Measurements from ENCODE around the gene LILRA6. TPM values are rescaled to one million over a fixed set of nuclear protein-coding genes. Genes with fewer than 3 reads are reported as not detected.
"Not testable (repeated sequence)": the region's sequence is repeated elsewhere in the genome, so short reads cannot be mapped to it uniquely, and the experiment has no call there.

Gene LILRA6
- total RNA-seq (2021) (not detected in 2 replicates), Bru-seq, nascent RNA (not detected), BruChase-seq, experiment 1, labeled RNA remaining after a 2-hour chase (not detected), BruChase-seq, experiment 2, labeled RNA remaining after a 6-hour chase (not detected)
- long read RNA-seq: 0 reads

- BruUV-seq (replicated peaks); H3F3A ChIP-seq (ENCODE audit: insufficient read depth, low read depth); CTCF ChIA-PET; H3K4me1 ChIP-seq (replicated peaks; ENCODE audit: insufficient read depth); H3K79me2 ChIP-seq (ENCODE audit: low read depth); intact Hi-C loops (cut with micrococcal nuclease; ENCODE audit: unreplicated experiment); DNase-seq; H3K4me3 ChIP-seq; POLR2A ChIA-PET (ENCODE audit: unreplicated experiment); H3K9me2 ChIP-seq (ENCODE audit: insufficient read depth); H4K20me1 ChIP-seq (ENCODE audit: insufficient read depth); H2AFZ ChIP-seq; H3K27ac ChIP-seq; H3K36me3 ChIP-seq (ENCODE audit: low read depth); H3K9me3 ChIP-seq (ENCODE audit: insufficient read depth, low read depth); H3K4me2 ChIP-seq: not testable (repeated sequence)
- peaks cover 83% of the 10 kb centered on the region for H3K27me3 ChIP-seq (ENCODE audit: insufficient read depth, low read depth)
Measured at GRCh38 chr19:54242646-54243045, at the start of gene LILRA6. Gene LILRA6 (minus strand): TSS chr19:54242790.

- peaks cover 94% of the 10 kb centered on the region for H3K27me3 ChIP-seq (ENCODE audit: insufficient read depth, low read depth)
- H3K79me2 ChIP-seq (ENCODE audit: low read depth); H2AFZ ChIP-seq; DNase-seq; H3K36me3 ChIP-seq (ENCODE audit: low read depth); H3K4me2 ChIP-seq; CTCF ChIA-PET; BruUV-seq (replicated peaks); H3F3A ChIP-seq (ENCODE audit: insufficient read depth, low read depth); H3K4me1 ChIP-seq (replicated peaks; ENCODE audit: insufficient read depth); H4K20me1 ChIP-seq (ENCODE audit: insufficient read depth); intact Hi-C loops (cut with micrococcal nuclease; ENCODE audit: unreplicated experiment); H3K9me2 ChIP-seq (ENCODE audit: insufficient read depth); H3K27ac ChIP-seq; H3K4me3 ChIP-seq; H3K9me3 ChIP-seq (ENCODE audit: insufficient read depth, low read depth); POLR2A ChIA-PET (ENCODE audit: unreplicated experiment): not testable (repeated sequence)
Measured at GRCh38 chr19:54289160-54289559, 46.6 kb upstream of the LILRA6 start.

- no TSS peak for BruUV-seq (replicated peaks)
- DNase-seq: no peak
- H3K9me3 ChIP-seq (ENCODE audit: insufficient read depth, low read depth): no peaks in the 10 kb centered on the region
- H3K4me2 ChIP-seq: no peak overlapping the region
- H3K79me2 ChIP-seq (ENCODE audit: low read depth): no peaks in the 10 kb centered on the region
- H2AFZ ChIP-seq: no peak overlapping the region
- no peak overlapping the region for H3K27ac ChIP-seq
- no peak for TF ChIP-seq EZH2 (IDR thresholded peaks at IDR 0.05; ENCODE audit: low read depth)
- TF ChIP-seq, protein P1, sequence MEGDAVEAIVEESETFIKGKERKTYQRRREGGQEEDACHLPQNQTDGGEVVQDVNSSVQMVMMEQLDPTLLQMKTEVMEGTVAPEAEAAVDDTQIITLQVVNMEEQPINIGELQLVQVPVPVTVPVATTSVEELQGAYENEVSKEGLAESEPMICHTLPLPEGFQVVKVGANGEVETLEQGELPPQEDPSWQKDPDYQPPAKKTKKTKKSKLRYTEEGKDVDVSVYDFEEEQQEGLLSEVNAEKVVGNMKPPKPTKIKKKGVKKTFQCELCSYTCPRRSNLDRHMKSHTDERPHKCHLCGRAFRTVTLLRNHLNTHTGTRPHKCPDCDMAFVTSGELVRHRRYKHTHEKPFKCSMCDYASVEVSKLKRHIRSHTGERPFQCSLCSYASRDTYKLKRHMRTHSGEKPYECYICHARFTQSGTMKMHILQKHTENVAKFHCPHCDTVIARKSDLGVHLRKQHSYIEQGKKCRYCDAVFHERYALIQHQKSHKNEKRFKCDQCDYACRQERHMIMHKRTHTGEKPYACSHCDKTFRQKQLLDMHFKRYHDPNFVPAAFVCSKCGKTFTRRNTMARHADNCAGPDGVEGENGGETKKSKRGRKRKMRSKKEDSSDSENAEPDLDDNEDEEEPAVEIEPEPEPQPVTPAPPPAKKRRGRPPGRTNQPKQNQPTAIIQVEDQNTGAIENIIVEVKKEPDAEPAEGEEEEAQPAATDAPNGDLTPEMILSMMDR (conservative IDR thresholded peaks at IDR 0.05): no peak
- no peaks in the 10 kb centered on the region for H3F3A ChIP-seq (ENCODE audit: insufficient read depth, low read depth)
- ChIA-PET CTCF (no interaction called here), POLR2A (ENCODE audit: unreplicated experiment) (interaction anchor here (0.9 kb wide), 1 partner anchor 480 kb away, joined by 4 read pairs; no protein-coding TSS in a partner anchor)
- intact Hi-C loops (cut with micrococcal nuclease; ENCODE audit: unreplicated experiment): no loop called here
- H3K4me3 ChIP-seq: no peak overlapping the region
- no peaks in the 10 kb centered on the region for H4K20me1 ChIP-seq (ENCODE audit: insufficient read depth)
- H3K27me3 ChIP-seq (ENCODE audit: insufficient read depth, low read depth): peaks cover 95% of the 10 kb centered on the region
- H3K36me3 ChIP-seq (ENCODE audit: low read depth): no peaks in the 10 kb centered on the region
- no peaks in the 10 kb centered on the region for H3K9me2 ChIP-seq (ENCODE audit: insufficient read depth)
- no peaks in the 10 kb centered on the region for H3K4me1 ChIP-seq (replicated peaks; ENCODE audit: insufficient read depth)
Measured at GRCh38 chr19:54287456-54287855, 44.9 kb upstream of the LILRA6 start.

DNA sequence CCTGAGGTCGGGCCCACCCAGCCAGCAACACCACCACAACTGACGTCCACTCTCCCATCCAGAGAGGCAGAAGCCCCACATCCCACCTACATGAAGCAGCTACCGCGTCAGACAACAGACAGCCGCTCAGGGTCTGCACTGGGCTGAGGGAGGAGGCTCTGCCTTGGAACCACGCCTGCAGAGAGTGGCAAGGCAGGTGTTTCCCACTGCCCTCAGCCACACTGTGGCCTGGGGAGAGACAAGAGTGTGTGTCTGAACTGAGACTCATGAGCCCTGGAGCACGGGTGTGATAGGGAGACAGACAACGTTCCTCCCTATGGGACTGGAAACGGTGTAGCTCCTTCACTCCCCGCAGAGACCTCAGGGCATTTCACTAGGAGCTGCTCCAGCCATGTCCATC lies 43.7 kb upstream of the LILRA6 start:
- H3K4me3 ChIP-seq; H4K20me1 ChIP-seq (ENCODE audit: insufficient read depth); H3K36me3 ChIP-seq (ENCODE audit: low read depth); H2AFZ ChIP-seq; H3K27ac ChIP-seq; CTCF ChIA-PET; H3K79me2 ChIP-seq (ENCODE audit: low read depth); H3K9me3 ChIP-seq (ENCODE audit: insufficient read depth, low read depth); BruUV-seq (replicated peaks); H3K4me2 ChIP-seq; DNase-seq; POLR2A ChIA-PET (ENCODE audit: unreplicated experiment); H3K9me2 ChIP-seq (ENCODE audit: insufficient read depth); H3K4me1 ChIP-seq (replicated peaks; ENCODE audit: insufficient read depth); intact Hi-C loops (cut with micrococcal nuclease; ENCODE audit: unreplicated experiment); H3F3A ChIP-seq (ENCODE audit: insufficient read depth, low read depth): not testable (repeated sequence)
- peaks cover 95% of the 10 kb centered on the region for H3K27me3 ChIP-seq (ENCODE audit: insufficient read depth, low read depth)

- H3K36me3 ChIP-seq (ENCODE audit: low read depth); intact Hi-C loops (cut with micrococcal nuclease; ENCODE audit: unreplicated experiment); CTCF ChIA-PET; H3K9me3 ChIP-seq (ENCODE audit: insufficient read depth, low read depth); H2AFZ ChIP-seq; POLR2A ChIA-PET (ENCODE audit: unreplicated experiment); H3K79me2 ChIP-seq (ENCODE audit: low read depth); H3K4me2 ChIP-seq; DNase-seq; H3K9me2 ChIP-seq (ENCODE audit: insufficient read depth); BruUV-seq (replicated peaks); H3K27ac ChIP-seq; H4K20me1 ChIP-seq (ENCODE audit: insufficient read depth); H3F3A ChIP-seq (ENCODE audit: insufficient read depth, low read depth); H3K4me1 ChIP-seq (replicated peaks; ENCODE audit: insufficient read depth); H3K4me3 ChIP-seq: not testable (repeated sequence)
- peaks cover 95% of the 10 kb centered on the region for H3K27me3 ChIP-seq (ENCODE audit: insufficient read depth, low read depth)
Measured at GRCh38 chr19:54285427-54286056, 43.0 kb upstream of the LILRA6 start.
